Activated naive CD4-positive, alpha-beta T cell treated with Interleukin-2 at 50 U/mL for 16 hours (primary cell): ENCODE measurements around the gene KCNK7.
A peak's percentile ranks its signal among the peaks of the same experiment; 100 is the strongest.

Experiments
- DNase-seq: peaks from one replicate; pipeline ENCODE4 v3.0.0-alpha.2; 2020

Gene KCNK7

DNA sequence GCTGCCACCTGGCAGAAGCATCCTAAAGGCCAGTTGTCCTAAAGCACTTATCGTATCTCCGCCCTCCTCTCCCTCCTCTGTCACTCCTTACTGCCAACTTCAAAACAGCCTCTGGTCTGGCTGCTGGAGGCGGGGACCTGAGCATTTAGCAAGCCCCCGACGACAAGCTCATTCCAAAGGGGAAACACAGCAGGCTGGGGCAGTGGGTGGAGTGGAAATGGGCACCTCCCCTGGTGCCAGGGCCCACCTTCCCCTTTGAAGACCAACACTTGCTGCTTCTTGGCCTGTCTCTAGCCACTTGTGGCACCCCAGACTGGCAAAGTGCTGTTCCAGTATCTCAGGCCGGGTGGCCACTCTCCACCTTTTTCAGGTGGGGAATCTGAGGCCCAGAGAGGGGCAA lies 14.8 kb upstream of the KCNK7 start:
- DNase-seq: no peak

DNA sequence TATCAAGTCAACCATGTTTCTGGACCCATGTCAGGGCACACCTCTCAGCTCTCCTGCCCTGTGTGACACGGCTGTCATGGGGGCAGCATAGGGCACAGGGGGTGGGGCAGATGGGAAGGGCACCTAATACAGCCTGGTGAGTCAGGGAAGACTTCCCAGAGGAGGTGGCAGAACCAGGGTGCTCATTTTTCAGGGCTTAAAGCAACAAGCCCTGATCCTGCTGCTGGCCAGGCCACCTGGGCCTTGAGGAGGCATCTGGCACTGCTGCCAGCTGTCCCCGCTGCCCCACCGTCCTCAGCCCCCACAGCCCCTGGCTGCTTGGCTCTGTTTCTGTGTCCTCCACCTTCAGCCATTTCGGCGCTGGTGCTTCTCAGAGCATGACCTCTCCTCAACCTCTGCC lies 14.1 kb upstream of the KCNK7 start:
- DNase-seq: no peak

DNA sequence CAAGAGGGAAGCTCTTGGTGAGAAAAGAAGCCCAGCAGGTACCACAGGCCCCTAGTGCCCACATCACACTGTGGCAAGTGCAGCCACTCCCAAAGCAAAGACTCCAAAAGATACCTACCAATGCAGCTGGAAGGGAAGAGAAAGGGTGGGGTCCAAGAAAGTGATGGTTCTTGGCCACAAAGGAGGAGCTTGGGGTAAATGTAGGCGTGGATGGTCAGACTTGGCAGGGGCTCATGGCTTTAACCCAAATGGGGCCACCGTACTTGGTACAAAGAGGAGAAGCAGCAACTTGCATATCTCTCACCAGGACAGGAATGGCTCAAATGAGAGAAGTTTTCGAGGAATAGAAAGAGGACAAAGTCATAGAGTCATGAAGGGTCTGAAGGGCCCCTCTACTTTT lies 13.6 kb upstream of the KCNK7 start:
- no peak for DNase-seq

DNA sequence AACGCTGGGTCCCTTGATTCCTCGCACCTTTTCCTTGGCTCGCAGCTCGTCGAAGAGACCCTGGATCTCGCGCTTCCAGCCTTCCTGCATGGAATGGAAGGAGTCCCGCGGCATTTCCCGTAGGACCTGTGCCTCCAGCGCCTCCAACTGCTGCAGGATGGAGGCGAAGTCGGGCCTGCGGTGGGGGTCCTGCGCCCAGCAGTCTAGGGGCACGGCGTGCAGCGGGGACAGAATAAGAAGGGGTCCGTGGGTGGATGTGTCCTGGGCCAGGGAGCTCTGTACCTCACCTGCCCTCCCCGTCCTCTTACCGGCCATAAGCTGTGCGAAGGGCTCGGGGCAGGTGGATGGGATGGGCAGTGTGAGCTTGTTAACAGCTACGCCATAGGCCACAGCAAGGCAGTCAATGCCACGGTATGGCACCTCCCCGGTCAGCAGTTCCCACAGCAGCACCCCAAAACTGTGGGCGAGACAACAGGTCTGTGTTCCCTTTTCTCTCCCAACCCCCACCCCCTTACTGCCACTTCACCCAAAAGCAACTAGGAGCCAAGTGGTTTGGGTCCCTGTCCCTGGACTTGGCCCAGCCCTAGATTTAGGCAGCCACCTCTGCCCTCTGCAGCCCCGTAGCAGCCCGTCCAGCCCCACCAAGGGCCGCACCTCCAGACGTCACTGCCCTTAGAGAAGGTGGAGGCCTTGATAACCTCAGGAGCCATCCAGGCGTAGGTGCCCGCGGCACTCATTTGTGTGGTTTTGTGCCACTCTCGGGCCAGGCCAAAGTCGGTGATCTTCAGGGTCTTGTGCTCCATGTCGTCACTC lies 12.2 kb upstream of the KCNK7 start:
- DNase-seq: no peak

DNA sequence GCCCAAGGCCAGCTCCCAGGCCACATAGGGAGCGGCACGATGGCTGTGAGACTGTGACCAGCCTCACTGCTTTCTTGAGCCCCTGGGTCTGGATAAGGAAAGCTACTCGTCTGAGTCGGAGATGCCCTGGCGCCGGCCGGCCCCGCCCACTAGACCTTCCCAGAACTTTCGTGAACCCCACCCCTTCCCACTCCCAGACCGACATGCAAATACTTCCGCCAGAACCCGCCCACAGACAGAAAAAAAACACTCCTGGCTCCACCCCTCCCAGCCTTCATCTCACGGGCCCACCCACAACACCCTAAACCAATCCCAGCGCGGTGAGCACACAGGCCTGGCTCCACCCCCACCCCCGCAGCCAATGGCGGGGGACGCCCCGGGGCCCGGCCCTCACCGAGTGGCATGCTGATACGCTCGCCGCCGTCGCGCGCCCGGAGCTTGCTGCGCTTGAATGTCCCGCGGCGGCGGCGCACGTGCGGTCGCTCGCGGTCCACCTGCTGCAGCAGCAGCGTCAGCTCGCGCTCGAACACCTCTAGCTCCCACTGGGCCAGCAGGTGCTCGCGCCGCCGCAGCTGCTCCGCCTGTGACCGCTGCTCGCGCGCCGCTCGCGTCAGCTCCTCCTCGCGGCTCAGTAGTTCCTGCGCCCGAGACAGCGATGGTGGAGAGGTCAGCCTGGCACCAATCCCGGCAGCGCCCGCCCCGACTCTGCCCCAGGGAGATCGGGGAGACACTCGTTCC lies 11.4 kb upstream of the KCNK7 start:
- no peak for DNase-seq

DNA sequence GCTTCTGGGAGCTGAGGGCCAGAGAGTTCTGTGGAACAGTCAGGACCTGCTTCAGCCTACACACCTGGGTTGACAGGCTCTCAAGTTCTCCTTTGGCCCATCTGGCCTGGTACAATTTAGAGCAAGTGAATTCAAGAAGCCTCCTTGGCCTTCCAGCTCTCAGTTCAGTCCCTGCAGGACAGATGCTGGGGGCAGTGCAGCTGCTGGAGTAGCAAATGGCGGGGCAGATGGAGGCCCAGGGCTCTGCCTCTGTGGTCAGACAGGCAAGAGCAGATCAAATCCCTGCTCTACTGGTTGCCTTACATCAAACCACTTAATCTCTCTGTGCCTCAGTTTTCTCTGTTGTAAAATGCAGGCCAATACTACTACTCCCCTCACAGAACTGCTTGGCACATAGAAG lies 8.7 kb upstream of the KCNK7 start:
- DNase-seq: no peak

DNA sequence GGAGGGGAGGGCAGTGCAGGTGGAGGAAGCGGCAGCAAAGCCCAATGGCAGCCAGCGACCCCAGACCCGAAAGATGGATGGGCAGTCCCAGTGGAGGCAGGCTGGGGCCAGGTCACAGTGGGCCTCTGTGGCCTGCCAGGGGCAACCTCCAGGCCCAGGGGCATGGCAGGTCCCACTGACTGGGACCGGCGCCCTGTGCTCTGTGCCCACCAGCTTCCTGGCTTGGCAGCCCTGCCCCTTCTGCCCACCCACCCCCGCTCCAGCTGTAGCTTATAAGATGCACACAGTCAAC lies 4.3 kb upstream of the KCNK7 start:
- DNase-seq: no peak

DNA sequence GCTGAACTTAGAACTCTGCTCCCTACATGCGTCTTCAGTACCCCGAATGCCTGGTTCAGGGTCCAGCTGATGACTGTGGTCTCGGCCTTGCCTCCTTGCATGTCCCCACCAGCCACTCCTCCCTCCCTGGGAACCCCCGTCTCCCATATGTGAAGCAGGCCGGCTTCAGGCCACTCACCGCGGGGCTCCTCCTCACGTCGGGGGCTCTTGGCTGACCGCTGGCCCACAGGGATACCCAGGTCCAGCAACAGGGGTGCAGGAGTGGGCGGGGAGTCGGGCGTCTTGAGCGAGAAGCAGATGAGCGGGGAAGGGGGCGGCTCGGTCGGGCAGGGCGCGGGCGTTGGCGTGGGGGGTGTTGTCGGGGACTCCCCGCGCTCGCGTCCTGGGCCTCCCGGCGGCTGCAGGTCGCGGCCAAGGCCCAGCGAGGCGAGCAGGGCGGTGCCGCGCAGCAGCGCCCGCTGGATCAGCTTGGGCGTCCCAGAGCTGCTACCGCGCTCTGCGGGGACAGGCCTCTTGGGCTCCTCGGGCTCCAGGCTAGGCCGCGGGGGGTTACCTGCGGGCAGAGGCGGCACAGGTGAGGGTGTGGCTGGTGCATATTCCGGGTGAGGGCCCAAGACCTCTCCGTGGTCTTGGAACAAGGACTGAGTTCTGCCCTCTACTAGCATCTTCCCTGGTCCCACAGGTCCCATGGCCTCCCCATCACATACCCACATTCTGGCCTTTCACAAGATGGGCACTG lies 3.8 kb upstream of the KCNK7 start:
- no peak for DNase-seq

DNA sequence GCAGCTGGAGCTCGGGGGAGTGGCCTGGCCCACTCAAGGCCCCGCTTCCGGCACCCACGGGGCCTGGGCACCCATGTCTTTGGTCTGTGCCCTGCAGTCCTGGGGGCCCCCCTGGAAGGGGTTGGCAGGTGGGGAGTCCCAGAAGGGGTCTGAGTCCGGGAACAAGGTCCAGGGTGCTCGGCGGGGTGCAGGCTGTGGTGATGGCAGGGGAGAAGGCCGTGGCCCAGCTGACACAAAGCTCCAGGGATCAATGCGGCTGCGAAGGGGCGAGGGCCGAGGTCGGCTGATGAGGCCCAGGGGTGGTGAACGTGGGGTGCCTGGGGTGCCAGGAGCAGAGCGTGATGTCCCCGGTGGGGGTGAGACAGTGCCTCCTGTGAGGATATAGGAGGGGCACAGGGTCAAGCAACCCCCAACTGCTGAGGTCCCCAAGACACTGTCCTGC lies 2.7 kb upstream of the KCNK7 start:
- no peak for DNase-seq

DNA sequence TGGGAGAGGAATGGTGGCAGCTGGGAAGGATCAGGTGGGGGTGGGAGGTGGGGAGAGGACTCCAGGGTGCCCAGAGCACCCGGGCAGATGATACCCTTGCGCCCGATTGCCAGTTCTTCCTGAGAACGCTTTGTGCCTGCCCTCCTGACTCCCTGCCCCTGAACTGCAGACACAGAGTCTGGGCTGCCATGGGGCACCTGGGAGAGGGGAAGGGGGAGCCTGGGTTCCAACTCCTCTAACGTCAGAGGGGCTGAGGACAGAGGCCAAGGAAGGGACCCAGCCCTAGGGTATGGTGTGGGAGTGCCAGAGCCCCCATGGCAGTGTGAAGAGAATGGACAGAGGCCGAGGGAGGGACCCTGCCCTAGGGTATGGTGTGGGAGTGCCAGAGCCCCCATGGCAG lies 920 bp upstream of the KCNK7 start:
- no peak for DNase-seq

DNA sequence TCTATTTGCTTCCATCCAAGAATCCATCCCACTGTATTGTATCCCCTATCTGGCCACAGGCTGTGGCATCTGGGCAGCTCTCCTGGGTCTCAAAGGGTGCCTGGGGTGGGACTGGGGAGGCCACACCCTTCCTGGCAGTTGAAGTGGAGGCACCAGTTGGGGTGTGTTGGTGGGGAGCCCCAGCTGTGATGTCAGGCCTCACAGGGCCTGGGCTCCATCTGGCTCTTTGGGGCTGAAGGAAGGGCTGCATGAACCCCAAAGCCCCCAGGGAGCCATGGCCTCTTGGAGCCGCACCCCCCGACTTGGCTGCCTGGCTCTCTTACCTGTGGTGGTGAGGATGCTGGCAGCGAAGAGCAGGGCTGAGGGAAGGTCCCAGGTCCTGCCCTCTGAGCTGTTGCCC lies 469 bp downstream of the KCNK7 start:
- DNase-seq: no peak

DNA sequence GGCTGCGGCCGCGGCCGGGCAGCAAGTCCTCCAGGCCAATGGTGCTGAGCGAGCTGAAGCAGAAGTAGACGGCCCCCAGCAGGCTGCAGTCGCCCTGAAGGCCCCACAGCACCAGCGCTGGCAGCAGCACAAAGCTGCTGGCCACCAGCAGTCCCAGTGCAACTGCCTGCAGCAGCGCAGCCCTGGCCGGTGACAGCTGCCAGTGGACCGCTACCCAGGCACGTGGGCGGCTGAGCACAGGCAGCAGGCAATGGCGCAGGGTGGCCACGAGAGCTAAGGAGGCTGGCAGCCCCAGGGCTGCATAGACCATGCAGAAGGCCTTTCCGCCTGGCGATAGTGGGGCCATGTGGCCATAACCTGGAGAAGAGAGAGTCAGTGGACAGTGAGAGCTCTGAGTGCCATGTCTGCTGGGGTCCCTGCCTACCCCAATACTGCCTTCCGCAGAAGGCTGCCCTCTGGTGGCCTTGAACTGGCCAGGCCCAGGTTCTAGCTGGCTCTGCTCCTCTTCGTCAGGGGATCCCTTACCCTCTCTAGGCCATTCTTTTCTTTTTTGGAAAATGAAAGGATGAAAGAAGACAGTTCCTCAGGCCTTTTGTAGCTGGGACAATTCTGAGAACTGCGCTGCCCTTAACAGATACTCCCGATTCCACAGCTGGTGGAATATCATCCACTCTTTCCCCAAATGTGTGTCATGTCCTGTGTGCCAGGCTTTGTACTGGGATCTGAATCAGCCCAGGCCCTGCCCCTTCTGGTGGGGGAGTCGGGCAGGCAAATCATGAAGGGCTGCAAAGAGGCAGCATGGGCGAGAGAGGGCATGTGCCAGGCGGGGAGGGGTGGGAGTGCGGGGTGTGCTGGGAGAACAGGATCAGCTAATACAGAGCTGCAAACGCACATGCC lies 1.8 kb downstream of the KCNK7 start:
- peak; percentile 49 for DNase-seq

DNA sequence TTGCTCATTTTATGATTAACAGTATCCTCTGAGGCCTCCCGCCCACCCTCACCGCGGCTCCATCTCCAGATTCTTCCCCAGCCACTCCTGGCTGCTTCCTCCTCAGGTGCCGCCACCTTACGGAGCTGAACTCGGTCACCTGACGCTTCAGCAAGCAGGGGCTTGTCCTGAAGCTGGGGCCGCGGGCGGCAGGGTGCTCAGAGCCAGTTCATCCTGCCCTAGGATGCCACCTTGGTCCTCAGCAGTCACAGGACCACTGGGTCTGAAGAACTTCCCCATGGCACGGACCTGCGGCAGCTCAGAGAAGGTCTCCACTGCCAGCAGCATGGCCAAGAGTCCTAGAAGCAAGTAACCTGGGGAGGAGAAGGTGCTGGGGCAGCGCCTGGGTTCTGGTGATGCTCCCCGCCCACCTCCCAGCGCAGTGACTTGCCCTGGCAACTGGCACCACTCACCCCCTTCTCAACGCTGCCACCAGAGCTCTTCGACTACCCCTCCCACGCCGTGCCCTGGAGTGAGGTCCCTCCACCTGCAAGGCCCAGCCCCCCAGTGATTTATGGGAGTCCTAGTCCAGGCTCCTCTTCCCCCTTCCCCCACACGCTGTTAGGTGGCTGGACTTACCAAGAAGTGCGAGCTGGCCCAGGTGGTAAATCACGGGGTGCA lies 2.6 kb downstream of the KCNK7 start:
- DNase-seq: no peak

DNA sequence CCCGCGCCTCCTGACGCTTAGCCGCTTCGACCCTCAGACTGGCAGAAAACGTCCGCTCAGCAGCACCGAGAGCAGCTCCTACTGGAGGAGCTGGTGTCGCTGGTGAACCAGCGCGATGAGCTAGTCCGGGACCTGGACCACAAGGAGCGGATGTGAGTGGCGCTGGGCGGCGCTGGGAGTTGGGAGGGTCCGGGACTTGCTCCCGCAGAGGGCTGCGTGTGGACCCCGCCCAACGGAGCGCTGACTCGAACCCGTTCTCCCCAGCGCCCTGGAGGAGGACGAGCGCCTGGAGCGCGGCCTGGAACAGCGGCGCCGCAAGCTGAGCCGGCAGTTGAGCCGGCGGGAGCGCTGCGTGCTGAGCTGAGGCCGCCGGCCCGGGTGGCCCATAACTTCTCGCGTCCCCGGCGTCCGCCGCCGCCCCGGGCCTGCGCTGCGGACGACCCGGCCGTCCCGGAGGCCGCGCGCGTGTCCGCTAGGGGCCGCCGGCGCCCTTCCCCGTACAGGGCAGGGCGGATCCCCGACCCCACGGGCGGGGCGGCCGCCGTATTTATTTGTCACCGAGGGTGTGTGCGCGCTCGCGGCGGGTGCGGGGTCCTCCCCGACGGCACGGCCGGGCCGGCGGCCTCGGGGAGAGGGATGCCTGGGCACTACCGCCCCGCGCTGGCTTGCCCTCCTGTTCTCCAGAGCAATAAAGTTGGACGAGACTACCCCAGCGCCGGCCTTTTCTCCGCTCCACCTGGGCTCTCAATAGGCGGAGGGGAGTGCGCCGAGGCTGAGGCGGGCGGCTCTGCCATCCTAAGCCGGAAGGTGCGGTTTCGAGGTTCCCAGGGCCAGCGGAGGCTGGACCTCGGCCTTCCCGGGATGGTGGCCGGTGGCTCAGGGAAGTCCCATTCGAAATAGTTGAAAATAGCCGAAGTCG lies 3.4 kb downstream of the KCNK7 start:
- DNase-seq: no peak

DNA sequence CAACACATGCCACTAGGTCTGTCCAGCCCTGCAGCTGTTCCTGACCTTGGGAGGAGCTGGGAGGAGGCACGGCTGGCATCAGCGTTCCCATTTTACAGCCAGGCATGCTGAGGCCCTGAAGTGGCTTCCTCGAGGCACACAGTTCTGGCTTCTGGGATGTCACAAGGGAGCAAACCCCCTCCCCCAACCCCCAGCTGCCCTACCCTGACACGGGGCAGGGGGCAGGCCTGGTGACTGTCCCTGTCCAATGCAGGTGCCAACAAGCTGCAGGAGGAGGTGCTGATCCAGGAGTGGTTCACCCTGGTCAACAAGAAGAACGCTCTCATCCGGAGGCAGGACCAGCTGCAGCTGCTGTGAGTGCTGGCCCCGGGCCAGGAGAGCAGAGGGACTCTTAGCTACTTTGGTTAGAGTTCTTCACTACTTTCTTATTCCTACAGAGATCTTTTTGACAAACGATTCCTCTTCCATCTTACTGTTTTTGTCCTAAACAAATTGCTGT lies 5.3 kb downstream of the KCNK7 start:
- DNase-seq: no peak

DNA sequence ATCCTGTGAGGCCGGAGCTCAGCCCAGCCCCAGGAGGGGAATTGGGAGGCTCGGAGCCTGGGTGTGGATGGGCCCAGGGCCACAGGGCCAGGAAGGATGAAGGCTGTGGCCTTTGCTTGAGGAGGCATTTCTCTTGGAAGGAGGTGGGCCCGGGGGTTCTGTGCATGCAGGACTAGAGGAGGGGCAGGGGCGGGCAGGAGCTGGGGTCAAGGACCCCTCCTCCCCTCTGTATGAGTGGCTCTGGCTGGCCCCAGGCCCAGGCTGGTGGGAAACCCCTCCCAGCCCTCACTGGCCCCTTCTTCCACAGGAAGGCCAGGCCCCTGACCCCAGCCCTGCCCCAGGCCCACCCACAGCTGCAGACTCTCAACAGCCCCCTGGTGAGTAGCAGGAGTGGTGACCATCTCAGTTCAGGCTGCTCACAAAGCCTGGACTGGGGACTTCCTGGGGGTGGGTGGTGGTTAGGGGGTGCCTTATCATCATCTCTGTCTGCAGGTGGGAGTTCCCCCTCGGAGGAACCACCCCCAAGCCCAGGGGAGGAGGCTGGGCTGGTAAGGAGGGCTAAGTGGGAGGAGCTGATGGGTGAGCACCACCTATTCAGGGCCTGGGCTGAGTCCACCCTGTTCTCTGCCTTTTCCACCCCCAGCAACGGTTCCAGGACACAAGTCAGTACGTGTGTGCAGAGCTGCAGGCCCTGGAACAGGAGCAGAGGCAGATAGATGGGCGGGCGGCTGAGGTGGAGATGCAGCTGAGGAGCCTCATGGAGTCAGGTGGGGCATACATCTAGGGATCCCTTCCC lies 6.0 kb downstream of the KCNK7 start:
- no peak for DNase-seq

DNA sequence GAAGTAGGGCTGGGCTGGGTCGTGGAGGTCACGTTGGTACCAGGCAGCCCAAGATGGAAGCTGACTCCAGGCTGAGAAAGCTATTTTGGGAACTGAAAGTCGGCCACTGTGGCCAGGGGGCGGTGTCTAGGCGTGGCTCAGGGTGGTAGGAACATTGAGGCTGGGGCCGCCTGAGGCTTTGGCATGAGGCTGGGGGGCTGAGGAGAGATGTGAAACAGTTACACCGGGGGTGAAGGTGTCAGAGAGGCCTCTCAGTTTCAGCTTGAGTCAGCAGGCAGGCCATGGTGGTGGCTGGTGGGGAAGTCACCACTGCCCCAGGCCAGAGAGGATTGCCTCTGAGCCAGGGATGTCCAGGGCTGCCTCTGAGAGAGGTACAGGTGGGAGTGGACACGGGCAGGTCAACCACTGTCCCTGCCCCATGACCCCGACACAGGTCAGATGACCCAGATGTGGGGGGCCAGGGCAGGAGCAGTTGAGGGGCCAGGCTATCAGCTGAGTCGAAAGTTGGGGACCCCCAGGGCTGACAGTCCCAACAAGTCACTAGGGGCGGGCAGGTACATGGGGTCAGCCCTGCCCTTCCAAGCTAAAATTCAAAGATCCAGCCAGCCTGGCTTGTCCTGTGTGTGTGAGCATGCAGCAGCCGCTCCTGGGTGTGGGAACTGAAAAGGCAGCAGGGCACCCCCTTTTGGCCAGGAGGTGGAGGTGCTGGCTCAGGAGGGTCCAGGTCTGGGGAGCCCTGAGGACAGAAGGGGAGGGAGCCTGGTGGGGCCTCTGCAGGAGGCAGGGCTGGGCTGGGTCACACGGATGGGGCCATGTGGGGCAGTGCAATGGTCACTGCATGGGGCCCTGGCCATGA lies 7.2 kb downstream of the KCNK7 start:
- DNase-seq: peak; percentile 76

DNA sequence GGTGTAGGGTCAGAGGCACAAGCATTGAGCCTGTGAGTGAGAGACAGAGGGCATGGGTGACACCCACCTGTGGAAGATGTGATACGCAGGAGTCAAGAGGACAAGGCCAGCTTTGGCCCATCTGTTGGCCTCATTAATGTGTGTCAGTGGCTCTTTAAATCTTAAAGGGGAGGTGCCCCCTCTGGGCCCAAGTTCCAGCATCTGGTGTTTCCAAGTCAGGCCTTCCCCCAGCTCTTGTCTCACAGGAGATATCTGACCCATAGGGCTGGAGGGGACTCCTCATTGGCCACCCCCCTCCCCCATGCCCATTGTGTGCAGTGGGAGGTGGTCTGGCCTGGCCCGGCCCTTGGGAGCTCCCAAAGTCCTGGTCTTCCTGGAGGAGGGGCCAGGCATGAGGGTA lies 8.9 kb downstream of the KCNK7 start:
- DNase-seq: no peak

DNA sequence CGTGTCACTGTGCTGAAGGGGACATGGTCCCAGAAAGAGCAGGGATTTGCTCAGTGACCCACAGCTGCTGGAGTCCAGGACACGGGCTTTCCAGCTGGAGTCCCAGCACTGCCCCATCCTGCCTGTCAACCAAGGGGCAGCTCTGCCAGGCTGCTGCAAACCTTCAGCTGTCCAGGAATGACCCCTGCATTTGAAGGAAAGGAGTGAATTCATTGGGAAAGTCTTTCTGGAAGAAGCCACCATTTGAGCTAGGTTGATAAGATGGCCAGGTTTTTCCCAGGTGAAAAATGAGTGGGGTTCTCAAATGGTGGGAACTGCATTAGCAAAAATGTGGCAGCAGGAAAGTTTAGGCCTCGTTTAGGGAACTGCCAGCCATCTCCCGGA lies 9.4 kb downstream of the KCNK7 start:
- DNase-seq: no peak
